Effector CD4-positive, alpha-beta T cell (primary cell): ENCODE data around the gene GEN1.
A peak's percentile ranks its signal among the peaks of the same experiment; 100 is the strongest.

Source experiments
- DNase-seq: peaks from one replicate; pipeline ENCODE4 v3.0.0-alpha.2; 2020
- total RNA-seq: gene quantifications from one replicate; lab custom pipeline; 2026; lab: John Stamatoyannopoulos, UW

Gene GEN1, protein sequence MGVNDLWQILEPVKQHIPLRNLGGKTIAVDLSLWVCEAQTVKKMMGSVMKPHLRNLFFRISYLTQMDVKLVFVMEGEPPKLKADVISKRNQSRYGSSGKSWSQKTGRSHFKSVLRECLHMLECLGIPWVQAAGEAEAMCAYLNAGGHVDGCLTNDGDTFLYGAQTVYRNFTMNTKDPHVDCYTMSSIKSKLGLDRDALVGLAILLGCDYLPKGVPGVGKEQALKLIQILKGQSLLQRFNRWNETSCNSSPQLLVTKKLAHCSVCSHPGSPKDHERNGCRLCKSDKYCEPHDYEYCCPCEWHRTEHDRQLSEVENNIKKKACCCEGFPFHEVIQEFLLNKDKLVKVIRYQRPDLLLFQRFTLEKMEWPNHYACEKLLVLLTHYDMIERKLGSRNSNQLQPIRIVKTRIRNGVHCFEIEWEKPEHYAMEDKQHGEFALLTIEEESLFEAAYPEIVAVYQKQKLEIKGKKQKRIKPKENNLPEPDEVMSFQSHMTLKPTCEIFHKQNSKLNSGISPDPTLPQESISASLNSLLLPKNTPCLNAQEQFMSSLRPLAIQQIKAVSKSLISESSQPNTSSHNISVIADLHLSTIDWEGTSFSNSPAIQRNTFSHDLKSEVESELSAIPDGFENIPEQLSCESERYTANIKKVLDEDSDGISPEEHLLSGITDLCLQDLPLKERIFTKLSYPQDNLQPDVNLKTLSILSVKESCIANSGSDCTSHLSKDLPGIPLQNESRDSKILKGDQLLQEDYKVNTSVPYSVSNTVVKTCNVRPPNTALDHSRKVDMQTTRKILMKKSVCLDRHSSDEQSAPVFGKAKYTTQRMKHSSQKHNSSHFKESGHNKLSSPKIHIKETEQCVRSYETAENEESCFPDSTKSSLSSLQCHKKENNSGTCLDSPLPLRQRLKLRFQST
- 15.0 reads per million, percentile 40 among the genes with 10 or more reads in this experiment for total RNA-seq

DNA sequence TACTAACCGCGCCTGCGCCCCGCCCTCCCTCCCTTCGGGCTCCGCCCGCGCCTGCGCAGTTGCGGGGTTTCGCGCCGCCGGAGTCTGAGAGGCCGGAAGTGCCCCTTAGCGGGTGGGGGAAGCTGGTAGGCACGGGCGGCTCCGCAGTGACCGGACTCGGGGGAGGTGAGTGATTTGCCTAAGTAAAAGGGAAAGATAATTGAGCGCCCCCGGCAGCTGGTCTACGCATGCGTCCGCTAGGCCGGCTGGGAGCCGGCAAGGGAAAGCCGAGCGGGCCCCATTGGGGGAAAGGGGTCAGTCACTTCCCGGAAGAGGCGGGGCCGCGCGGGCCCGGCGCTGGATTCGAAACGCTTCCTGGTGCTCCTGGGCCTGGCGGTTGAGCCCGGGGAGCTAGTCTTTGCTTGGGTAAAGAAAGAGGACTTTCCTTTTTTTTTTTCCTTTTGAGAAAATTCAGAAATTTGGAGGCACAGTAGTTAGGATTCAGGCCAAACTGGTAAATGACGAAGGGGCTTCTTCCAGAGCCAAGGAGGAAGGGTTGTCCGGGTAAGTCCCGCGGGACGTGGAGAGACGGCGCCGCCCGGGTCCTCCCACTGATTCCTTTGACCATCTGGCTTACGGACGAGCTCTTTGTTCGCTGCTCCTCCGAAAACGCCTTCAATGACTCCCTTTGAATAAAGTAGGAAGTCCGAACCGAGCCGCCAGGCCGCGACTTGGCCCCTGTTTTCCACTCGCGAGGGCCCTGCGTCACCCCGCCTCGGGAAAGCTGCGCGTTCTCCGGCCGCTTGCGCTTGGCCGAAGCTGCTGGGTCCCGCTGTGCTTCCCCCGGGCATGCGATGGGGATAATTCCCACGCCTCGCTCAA, at the start of gene GEN1, which contains the start of gene SMC6:
GEN1 (plus strand) TSS at position 336 of the 861 bp plus-strand sequence. CDS start 5,806 bp downstream, outside the sequence.
SMC6 (minus strand) TSS at position 8 of the 861 bp plus-strand sequence. CDS start 7,864 bp downstream, outside the sequence.
- DNase-seq: peak; percentile 88

- DNase-seq: no peak
These were observed 47.1 kb upstream of the GEN1 start for GRCh38 chr2:17706845-17707244.

- no peak for DNase-seq
These were observed 45.4 kb upstream of the GEN1 start for GRCh38 chr2:17708501-17708900.

DNA sequence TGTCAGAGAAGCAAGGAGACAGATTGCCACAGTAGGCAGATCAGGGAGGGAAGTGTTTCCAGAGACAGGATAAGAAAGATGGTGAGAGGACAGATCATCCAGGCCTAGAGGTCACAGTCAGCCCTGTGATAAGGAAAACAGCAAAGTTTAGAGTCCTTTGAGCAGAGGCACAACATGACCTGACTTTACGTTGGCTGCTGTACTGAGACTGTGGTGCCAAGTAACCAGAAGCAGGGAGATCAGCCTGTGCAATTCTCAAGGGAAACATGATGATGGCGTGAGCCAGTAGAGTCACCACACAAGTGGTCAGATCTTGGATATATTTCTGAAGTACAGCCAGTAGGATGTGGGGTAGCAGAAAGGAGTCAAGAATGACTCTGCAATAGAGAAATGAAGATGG, 44.0 kb upstream of the GEN1 start:
- no peak for DNase-seq

GRCh38 chr2:17710547-17711248, 43.2 kb upstream of the GEN1 start:
- no peak for DNase-seq

- no peak for DNase-seq
These were observed 40.6 kb upstream of the GEN1 start for GRCh38 chr2:17713291-17713690.

DNA sequence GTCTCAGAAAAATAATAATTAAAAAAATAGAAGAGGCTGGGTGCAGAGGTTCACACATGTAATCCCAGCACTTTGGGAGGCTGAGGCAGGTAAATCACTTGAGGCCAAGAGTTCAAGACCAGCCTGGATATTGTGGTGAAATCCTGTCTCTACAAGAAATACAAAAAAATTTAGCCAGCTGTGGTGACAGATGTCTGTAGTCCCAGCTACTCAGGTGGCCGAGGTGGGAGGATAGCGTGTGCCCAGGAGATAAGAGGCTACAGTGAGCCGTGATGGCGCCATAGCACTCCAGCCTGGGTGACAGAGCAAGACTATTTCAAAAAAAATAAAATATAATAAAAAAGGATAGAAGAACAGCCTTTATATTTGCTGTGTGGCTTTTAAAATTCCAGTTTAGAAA, 36.3 kb upstream of the GEN1 start:
- DNase-seq: no peak

GRCh38 chr2:17718689-17719088, 35.2 kb upstream of the GEN1 start:
- no peak for DNase-seq

DNA sequence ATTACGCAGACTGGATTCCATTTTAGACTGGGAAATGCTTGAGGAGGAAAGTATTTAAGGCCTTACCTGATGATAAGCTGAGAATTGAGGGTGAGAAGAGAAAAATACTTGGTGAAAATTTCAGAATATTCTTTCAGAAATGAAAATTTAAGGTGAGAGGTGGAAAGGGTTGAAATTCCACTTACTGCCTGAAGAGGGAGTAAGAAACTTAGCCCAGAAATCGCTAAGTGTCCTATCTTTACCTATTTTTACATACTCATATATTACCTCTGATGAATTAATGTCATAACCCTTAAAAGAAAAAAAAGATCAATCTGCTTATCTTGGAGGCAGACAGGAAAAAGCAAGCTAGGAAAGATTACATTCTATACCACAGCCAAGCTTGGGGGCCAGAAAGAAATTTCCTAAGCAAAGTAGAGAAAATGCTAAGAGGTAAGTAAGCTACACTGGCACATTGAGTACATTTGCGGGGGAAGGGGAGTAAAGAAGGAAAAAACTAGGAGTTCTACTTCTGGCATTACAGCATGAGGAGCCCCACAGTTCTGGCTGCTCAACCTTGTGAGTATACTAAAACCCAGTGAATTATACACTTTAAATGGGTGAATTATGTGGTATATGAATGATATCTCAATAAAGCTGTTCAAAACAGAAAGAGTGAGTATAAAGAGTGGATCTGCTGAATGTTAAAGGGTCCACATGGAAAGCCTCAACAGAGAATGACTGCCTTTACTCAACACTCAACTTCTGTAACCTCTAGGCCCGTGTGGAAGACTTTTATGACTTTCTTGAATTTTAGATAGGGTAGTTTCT, 34.2 kb upstream of the GEN1 start:
- DNase-seq: no peak

- no peak for DNase-seq
These were observed 25.7 kb upstream of the GEN1 start for GRCh38 chr2:17728210-17728609.

DNA sequence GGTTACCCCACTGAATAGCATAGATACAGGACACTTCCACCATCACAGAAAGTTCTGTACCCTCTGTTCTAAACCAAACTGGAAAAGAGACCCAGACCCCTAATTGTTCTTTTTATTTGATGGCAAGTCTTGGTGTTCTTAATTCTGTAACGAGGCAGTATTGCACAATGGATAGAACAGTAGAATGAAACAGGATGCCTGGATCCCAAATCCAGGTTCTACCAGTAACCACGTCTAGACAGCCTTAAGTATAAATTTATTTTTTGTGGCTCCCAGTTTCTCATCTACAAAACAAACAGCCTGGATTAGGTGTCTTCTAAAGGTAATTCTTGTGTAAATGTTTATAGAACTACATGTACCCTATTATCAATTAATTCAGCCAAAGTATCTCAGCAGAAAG, 24.1 kb upstream of the GEN1 start:
- DNase-seq: no peak

- DNase-seq: no peak
These were observed 20.3 kb upstream of the GEN1 start for GRCh38 chr2:17733599-17733998.

GRCh38 chr2:17735864-17736263, 18.1 kb upstream of the GEN1 start:
- no peak for DNase-seq

DNA sequence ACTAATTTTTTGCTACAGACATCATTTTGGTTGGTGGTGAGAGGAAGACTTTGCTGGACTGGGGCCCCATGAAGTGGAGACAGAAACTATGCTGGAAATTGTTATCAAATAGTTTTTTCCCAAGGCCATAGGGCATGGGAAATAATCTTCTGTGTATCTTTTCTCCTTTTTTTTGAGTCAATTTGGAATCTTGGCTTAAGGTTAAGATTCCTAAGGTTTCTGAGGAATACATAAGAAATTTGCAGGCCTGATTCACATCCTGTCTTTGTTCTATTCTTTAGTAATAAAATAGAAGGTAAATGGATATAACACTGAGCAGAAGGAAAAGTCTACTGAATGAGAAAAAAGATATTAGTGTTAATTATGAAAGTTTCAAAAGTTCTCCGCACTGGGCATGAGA, 16.9 kb upstream of the GEN1 start:
- DNase-seq: no peak

DNA sequence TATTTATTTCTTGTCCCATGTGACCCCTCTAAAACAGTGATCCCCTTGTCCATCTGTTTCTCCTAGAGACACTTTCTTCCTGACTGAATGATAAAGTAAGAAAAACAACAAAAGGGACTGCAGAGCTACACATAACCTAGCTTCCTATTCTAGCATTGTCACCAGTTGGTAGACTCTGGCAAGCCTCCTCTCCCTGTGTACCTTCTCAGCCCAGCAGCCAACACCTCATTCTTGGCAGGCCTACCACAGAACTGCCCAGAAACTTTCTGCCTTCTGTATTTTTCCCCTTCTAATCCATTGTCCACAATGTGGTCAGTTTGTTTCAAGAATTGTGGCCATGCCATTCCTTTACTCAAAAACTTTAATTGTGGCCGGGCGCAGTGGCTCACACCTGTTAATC, 13.7 kb upstream of the GEN1 start:
- no peak for DNase-seq

DNA sequence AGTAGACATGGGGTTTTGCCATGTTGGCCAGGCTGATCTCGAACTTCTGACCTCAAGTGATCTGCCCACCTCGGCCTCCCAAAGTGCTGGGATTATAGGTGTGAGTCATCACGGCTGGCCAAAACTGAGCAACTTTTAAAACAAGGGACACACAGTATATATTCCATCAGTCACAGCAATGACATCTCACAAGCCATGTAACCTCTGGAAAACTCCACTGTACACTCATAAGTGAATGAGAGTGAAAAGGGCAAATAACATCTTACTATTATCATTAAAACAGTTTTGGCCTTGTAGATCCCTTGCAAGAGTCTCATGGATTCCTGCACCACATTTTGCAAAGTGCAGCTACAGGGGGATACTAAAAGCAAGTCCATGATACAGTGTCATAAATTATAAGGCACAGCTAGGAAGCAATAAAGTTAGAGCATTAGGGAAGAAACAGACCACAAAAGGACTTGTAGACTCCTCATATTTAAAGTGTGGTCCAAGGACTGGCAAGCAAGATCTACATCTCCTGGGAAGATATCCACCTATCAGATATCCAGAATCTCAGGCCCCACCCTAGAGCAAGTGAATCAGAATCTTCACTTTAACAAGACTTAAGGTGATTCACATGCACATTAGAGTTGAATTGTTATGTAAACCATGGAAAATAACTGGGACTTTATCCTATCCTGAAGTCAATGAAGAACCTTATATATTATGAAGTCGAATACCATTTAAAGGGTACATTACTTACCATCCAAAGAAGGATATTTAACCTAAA, 6.1 kb upstream of the GEN1 start:
- no peak for DNase-seq

DNA sequence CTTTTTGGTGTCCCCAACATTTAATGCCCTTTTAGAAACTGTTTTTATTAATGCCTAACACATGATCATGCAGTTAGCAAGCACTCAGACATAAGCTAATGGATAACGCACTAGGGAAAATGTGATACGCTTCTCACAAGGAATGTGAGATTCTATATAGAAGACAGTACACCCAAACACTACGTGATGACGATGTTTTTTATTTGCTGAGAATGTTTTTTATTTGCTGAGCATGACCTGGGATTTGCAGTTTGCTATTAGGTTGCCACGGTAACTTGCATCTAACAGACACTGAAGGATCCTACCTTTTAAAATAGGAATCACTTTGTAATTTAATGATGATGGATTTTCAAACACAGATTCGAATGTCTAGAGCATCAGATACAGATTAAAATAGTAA, 5.2 kb upstream of the GEN1 start:
- DNase-seq: no peak

- DNase-seq: no peak
These were observed 4.0 kb upstream of the GEN1 start for GRCh38 chr2:17749753-17750438.

- DNase-seq: no peak
These were observed 1.7 kb upstream of the GEN1 start for GRCh38 chr2:17752246-17752645.
